ENCODE measurements around the gene ANGEL1.

The ANGEL1 gene, protein sequence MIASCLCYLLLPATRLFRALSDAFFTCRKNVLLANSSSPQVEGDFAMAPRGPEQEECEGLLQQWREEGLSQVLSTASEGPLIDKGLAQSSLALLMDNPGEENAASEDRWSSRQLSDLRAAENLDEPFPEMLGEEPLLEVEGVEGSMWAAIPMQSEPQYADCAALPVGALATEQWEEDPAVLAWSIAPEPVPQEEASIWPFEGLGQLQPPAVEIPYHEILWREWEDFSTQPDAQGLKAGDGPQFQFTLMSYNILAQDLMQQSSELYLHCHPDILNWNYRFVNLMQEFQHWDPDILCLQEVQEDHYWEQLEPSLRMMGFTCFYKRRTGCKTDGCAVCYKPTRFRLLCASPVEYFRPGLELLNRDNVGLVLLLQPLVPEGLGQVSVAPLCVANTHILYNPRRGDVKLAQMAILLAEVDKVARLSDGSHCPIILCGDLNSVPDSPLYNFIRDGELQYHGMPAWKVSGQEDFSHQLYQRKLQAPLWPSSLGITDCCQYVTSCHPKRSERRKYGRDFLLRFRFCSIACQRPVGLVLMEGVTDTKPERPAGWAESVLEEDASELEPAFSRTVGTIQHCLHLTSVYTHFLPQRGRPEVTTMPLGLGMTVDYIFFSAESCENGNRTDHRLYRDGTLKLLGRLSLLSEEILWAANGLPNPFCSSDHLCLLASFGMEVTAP

DNA sequence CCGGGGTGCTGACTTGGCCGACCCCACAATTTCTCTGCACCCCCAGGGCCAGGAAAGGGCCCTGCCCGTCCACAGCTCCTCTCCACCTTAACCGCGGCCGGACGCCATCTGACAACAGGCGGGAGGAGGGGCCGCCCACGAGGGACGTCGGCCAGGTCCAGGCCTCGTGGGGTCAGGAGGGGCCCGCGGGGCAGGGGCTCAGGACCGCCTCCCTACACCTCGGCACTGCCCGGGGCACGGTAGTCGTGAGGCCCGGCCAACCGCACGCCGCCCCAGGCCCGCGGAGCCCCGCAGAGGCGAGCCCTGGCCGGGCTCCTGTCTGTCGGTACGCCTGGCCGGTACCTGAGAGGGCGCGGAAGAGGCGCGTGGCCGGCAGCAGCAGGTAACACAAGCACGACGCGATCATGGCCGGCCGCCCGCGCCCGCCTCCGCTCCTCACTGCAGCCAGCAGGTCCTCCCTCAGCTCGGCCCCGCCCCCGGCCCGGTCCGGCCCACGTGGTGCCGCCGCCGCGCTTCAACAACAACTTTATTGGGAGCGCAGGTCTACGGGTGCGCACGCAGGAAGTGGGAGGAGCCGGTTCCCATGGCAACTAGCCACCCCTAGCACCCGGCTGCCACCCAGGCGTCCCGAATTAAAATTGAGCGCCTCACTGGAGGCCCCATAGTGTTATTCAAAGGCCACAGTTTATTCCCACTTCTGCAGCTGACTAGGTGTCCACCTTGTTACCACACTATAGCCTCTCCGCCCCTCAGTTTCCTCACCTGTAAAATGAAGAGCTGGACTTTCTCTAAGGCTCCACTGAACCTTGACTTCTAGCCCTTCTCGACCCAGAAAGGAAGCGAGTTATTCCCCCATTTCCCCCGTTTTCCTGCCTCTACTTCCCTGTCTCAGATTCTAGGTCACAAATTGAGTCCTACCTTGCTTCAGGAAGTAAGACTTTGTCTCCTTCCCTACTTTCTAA, at the start of gene ANGEL1:
Gene ANGEL1, minus strand, starts transcription at position 461 of the 962 bp plus-strand sequence. Its CDS starts 55 bp downstream, at position 406.
- DNase-seq (ENCODE audit: low read depth) = peak; percentile 60

DNA sequence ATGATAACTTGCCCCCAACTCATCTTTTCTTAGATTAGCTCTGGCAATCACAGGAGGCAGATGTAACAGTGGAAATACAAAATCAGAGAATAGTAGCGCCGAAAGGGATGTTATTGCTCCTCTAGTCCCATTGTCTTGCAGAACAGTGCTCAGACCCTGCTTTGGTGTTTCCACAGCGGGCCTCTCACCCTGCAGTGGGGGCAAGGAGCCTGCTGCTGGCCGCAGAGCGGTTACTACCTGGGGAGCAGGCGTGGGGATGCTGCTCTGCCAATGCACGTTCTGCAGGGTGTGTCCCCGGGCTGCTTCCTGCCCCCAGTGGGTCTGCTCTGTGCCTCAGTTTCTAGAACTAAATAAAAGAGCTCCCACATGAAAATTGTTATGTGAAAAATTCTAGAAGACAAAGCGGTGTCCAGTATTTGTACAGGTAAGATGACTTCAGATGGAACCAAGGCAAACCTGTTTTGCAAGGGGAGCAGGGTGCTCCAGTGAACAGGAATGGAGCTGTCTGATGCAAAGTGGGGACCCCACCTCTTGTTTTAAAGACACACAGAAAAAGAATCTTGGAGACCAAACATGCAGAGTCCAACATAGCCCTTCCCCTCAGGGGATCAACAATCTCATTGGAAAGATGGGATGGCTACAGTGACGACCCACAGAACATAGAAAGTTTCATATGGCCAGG, 49.0 kb upstream of the ANGEL1 start:
- DNase-seq (ENCODE audit: low read depth) = no peak

DNA sequence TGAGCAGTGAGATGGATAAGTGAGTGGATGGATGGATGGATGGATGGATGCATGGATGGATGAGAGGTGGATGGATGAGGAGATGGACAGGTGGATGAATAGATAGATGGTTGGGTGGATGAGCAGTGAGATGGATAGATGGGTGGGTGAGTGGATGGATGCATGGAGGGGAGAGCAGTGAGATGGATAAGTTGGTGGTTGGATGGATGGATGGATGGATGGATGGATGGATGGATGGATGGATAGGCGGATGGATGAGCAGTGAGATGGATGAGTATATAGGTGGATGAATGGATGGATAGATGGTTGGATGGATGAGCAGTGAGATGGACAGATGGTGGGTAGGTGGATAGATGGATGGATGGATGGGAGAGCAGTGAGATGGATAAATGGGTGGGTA, 44.1 kb upstream of the ANGEL1 start:
- DNase-seq (ENCODE audit: low read depth) = no peak

DNA sequence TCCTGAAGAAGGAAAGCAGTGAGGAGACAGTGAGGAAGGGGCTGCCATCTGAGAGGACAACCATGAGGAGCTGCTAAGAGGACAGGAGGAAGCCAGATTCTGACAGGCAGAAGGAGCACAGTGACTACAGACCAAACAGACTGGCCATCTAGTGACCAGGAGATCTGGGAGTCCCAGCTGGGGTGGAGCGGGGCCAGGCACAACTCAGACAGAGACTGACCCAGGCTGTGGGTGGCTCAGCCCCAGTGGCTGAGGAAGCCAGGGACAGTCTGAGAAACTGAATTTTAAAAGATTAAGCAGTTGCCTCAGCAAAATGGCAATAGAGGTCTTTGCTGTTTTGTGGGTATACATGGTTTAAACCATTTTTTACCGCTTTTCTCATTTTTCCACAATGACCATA, 42.4 kb upstream of the ANGEL1 start:
- DNase-seq (ENCODE audit: low read depth) = no peak

DNA sequence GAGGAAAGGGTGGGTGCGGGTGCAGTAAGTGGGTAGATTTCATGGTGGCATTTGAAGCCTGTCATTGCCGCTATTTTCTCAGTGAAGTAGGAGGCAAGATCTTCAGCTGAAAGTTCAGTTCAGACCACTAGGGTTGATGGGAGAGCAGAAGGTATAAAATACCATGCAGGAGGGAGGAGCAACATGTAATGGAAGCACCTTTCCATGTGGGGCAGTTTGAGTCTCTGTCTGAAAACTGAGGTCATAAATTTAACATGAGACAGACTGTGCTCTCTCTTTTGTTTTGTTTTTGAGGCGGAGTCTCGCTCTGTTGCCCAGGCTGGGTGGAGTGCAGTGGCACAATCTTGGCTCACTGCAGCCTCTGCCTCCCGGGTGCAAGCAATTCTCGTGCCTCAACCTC, 36.2 kb upstream of the ANGEL1 start:
- DNase-seq (ENCODE audit: low read depth) = no peak

DNA sequence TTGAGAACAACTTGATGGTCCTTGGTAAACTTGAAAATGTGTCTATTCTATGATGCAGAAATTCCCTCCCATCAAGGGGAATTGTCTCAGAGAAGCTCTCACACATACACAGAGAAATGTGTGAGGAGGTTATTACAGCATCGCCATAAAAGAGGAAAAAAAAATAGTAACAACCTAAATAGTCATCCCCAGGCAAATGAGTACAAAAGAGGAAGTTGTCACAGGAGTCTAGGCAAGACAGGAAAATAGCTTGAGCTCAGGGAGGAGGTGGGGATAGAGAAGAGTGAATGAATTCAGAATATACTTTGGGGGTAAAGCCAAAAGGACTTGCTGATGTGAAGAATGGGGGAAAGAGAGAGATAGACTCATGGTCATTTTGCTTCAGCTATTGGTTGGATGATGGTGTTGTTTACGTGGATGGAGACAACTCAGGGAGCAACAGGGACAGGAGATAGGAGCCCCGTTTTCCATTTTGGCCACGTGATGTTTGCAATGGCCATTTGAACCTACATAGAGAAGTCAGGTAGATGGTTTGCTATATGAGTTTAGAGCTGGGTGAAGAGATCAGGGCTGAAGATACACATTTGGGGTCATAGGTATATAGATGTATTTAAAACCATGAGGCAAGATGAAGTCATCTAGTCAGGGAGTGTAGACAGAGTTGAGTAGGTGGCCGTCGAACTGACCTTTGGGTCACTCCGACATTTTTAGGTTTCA, 33.8 kb upstream of the ANGEL1 start:
- DNase-seq (ENCODE audit: low read depth) = no peak

DNA sequence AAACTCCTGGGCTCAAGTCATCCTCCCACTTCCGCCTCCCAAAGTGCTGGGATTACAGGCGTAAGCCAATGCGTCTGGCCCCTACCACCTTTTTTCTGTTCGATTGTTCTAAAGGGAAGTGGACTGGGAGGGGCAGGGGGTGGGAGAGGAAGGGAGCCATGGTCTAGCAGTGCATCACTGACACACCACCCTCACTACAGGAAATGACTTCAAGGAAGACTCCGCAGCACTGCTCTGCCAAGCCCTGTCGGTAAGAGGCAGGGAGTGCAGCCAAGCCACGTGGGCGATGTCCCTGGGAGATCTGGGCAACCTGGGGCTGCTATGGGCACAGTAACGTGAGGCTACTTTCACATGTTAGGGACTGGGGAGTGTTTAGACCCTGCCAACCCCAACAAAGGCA, 31.5 kb upstream of the ANGEL1 start:
- no peak for DNase-seq (ENCODE audit: low read depth)

DNA sequence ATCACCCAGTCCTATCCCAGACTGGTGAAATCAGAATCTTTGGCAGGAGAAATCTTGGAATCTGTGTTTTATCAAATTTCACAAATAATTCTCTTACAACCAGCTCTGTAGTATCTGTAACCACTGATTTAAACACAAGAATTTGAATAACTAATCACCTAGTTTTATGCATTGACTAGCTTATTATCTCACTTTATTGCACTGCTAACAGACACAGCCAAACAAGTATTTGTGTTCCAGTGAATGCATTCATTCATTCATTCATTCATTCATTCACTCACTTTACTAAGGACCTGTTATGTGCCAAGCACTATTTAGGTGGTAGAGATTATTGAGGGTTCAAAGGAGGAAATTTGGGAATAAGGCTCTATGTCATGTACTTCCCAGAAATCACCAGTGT, 29.7 kb upstream of the ANGEL1 start:
- DNase-seq (ENCODE audit: low read depth) = no peak

DNA sequence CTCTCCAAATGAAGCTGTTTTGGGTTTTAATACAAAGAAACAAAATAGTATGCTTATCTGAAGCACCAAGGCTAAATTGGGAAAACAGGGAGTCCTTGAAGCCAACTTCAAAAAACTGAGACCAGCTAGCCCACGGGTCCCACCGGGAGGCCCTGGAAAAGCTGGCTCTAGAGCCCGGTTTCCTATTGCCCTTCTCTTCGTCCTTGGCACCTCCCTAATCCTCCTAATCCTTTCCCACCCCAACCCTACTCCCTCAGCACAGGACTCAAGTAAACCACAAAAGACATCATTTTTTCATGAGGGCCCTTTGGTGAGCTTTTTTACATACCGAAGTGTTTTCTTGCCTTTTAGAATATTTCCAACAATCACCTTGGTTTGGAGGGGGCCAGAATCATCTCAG, 24.8 kb upstream of the ANGEL1 start:
- no peak for DNase-seq (ENCODE audit: low read depth)

DNA sequence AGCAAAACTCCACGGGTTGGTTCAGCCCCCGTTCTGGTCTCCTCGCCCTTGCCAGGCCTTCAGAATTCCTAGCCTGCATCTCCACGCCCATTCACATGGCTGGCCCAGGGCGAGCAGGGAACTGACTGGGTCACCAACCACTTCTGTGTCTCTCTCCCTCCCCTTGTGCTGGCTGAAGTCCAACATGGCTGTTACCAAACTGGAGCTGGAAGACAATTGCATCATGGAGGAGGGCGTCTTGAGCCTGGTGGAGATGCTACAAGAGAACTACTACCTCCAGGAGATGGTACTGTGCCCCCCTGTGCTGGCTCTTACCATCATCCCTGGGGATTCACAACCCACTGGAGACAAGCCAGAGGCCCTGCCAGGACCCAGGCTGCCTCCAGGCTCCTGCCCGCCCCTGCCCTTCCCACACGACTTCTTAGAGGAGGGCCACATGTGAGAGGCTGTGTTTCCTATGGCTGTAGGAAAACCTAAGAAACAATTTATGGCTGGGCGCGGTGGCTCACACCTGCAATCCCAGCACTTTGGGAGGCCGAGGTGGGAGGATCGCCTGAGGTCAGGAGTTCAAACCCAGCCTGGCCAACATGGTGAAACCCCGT, 23.4 kb upstream of the ANGEL1 start:
- DNase-seq (ENCODE audit: low read depth) = no peak

DNA sequence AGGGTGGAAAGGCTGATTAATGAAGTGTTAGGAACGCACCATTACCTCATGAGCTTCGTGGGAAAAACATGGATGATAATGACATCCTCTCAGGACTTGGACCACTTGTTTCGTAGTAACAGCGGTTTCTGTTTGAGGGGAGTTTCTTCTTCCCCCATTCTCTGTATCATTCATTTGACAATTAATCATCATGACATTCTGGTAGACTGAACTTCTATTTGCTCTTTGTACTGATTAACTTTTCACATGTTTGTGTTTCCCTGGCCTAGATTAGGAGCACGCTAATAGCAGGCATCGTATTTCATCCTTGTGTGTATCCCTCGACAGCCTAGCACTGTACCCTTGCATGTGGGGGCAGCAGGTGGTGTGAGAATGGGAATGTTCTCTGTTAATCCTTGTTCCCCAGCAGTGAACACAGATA, 21.6 kb upstream of the ANGEL1 start:
- no peak for DNase-seq (ENCODE audit: low read depth)

DNA sequence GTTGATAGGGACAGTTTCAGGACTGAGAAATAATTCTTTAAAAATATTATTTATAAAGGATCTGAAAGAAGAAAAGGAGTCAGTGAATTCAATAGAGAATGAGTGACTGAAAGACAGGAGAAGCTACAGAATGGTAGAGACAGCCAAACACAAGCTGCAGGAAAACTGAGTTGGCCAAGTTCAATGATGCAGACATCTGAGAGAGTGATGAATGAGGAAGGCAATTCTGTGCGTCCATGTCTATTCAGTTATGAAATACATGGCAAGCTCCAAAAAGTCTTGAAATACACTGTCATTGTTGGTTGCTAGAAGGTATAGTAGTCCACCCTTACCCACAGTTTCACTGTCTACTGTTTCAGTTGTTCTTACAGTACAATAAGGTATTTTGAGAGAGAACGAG, 20.3 kb upstream of the ANGEL1 start:
- DNase-seq (ENCODE audit: low read depth) = no peak

DNA sequence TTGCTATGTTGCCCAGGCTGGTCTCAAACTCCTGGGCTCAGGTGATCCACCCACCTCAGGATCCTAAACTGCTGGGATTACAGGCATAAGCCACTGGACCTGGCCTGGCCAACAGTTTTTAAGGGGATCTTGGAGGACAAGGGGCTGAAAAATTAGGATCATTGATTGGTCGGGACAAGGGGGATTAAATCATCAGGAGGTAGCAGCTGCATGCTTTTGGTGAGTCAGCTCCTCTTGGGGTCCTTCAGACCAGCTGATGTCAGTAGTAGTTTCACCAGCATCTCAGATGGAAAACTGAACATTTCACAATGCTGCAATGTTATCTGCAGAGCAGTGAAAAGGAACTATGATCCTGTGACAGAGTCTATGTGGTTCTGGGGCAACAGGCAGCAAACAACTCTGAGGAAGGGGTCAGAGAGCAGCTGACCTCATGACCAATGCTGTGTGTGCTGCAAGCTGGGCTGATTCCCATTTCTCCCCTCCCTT, 19.9 kb upstream of the ANGEL1 start:
- no peak for DNase-seq (ENCODE audit: low read depth)

DNA sequence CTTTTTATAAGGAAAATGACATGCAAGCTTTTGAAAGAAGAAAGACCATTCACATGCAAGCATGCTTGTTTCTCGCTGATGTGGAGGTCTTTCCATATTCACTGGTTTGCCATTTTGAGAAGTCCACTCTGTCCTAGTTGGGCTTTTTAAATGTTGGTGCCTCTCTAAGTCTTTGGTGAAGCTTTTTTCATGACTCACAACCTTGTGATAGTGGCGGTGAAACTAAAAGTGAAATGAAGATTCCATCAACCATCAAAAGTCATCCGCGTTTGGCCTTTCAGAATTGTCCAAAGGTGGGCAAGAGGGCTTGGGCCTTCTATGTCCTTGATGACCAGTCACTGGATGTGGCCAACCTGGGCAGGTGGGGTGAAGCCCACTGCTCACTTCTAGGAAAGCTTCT, 17.9 kb upstream of the ANGEL1 start:
- no peak for DNase-seq (ENCODE audit: low read depth)

DNA sequence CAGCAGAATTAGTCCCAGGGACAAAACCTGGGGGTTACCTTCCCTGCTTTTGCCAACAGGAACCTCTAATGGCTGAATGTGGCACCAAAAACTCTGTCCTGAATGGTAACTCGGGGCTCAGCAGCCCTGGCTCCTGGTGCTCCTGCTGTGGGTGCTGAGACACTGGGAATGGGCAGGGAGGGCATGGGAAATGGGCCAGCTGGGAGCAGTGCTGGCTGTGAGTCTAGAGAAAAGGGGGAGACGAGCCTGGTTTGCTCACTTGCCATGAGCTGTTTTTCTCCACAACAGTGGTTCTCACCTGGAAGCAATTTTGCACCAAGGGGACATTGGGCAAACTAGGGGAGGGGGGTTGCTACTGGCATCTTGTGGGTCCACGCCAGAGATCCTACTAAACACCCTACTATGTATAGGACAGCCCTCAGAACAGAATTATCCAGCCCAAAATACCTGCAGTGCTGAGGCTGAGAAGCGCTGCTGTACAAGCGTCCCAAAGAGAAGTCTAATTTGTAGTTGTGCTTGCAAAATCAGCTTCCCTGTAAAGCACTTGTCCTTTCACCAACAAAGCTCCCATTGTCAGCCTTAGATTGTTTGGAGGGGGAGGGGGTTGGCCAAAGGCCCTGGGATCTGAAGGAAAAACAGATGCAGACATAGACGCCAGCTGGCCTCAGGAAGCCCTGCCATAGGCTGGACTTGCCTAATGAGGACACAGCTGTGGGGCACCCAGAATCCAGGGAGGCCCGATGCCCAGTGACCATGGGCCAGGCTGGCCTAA, 17.2 kb upstream of the ANGEL1 start:
- no peak for DNase-seq (ENCODE audit: low read depth)

DNA sequence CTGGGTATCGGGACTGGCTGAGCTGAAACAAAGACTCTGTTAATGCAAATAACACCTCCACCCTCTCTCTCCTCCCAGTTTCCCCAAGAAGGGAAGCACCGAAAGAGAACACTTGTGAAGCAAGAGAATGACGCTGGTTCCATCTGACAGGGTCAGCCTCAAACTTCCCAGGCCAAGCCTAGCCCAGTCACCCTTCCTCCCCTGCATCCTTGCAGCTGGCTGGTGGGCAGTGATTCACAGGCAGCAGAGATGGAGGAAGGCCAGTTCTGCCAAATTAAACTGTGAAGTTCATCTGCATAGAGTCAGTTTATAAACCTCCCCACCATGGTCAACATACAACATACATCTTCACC, 16.3 kb upstream of the ANGEL1 start:
- no peak for DNase-seq (ENCODE audit: low read depth)

DNA sequence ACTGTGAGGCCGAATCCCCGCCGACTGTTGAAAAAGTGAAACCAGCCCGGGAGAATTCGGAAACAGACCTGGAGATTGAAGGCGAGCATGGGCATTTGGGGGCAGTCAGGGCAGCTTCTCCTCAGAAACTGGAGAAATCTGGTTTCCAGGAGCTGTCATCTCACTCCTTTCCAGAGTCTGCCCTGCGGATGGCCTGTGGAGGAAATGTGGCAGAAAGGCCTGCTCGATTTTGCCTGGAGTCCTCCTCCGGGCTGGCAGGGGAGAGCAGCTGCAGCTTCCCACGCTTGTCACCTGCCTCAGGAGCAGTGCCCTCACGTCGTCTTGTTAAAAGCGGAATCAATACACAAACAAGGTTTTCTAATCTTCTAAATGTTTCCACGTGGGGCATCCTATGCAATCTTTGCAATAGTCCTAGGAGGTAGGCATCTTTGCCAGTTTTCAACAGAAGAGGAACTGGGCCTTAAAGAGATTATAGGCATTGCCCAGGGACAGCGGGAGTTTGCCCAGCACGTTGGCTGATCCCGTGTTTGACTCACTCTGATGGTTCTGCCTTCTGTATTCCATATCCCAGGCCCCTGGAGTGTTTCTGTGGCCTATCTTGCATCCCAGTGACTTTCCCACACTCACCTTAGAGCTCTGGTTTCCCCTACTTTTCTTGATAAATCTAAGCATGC, 15.8 kb upstream of the ANGEL1 start:
- no peak for DNase-seq (ENCODE audit: low read depth)

DNA sequence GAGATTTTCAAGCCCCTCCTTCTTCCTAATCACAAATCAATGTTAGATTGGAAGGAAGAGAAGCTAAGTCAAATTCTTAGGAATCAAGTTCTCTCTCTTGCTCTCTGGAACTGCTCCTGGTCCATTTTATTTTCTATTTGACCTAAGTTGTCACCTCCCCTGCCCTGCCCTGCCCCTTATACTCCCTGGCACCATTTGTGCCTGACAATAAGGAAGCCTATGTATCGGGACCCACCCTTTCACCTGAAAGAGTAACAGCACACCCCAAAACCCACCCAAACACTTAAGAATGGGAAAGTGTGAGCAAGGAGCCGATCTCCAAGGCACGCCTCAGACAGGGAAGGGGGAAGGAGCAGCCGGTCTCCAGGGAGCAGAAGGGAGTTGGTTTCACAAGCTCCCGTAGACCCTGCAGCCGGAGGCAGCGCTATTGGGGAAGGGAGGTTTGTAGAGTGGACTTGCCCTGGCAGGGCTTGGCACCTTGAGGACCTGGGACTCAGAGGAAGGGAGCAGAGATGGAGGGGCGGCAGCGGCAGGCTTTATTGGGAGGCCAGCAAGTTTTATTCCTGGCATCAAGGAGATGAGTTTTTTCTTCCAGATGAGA, 15.1 kb upstream of the ANGEL1 start:
- no peak for DNase-seq (ENCODE audit: low read depth)

DNA sequence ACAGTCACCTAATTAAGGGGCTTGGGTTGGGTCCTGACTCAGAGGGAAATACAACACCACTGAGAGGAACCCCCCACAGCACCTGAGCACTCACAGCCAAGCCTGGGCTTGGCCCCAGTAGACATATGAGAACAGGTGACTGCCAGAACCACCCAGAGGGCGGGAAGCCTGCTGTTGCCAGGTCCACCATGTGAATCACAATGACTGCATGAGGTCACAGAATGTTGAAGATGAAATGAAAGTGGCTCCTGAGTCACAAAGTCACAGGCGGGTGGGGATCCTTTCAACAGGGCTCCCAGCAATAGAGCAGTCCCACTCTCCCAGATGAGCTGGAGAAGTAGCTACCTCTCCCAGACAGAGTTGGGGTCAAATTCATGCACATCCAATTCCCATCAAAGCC, 13.4 kb upstream of the ANGEL1 start, which contains the start of gene LRRC74A:
Gene LRRC74A, plus strand, starts transcription at position 287 of the 400 bp plus-strand sequence. CDS start 290 bp downstream, outside the sequence.
- DNase-seq (ENCODE audit: low read depth) = no peak

Measured in HS-5 (cell line).